ENCODE data around the gene OR11A1.

GRCh38 chr6:29388533-29388932 is 68.3 kb downstream of the OR11A1 start:
- no peak for TF ChIP-seq POLR2AphosphoS5 (IDR thresholded peaks at IDR 0.05)
- TF ChIP-seq POLR2A (IDR thresholded peaks at IDR 0.05): no peak
- TF ChIP-seq, protein P1, sequence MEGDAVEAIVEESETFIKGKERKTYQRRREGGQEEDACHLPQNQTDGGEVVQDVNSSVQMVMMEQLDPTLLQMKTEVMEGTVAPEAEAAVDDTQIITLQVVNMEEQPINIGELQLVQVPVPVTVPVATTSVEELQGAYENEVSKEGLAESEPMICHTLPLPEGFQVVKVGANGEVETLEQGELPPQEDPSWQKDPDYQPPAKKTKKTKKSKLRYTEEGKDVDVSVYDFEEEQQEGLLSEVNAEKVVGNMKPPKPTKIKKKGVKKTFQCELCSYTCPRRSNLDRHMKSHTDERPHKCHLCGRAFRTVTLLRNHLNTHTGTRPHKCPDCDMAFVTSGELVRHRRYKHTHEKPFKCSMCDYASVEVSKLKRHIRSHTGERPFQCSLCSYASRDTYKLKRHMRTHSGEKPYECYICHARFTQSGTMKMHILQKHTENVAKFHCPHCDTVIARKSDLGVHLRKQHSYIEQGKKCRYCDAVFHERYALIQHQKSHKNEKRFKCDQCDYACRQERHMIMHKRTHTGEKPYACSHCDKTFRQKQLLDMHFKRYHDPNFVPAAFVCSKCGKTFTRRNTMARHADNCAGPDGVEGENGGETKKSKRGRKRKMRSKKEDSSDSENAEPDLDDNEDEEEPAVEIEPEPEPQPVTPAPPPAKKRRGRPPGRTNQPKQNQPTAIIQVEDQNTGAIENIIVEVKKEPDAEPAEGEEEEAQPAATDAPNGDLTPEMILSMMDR (IDR thresholded peaks at IDR 0.05 in 8 of 11, conservative IDR thresholded peaks at IDR 0.05 in 3 of 11): no peak

All from spleen (tissue), 7 donors.